NCI-H2107 treated with DMSO at 0.1 percent for 48 hours (cell line): ENCODE measurements around the gene CNPY4.
A peak's percentile ranks its signal among the peaks of the same experiment; 100 is the strongest.
"Not testable (repeated sequence)": the region's sequence is repeated elsewhere in the genome, so short reads cannot be mapped to it uniquely, and the experiment has no call there.

ENCODE experiments used
- DNase-seq: peaks from one replicate; lab custom pipeline; 2025; ENCODE audit not compliant: unreplicated experiment; lab: John Stamatoyannopoulos, UW

The CNPY4 gene

GRCh38 chr7:100118388-100119071 lies 904 bp upstream of the CNPY4 start:
- DNase-seq, result no peak

GRCh38 chr7:100119970-100120732 lies 717 bp downstream of the CNPY4 start:
- DNase-seq, result peak; percentile 40

GRCh38 chr7:100120733-100121036 lies 1.3 kb downstream of the CNPY4 start:
- DNase-seq, result no peak

GRCh38 chr7:100122067-100122466 lies 2.6 kb downstream of the CNPY4 start:
- DNase-seq, result peak; percentile 95

GRCh38 chr7:100122568-100122967 lies 3.1 kb downstream of the CNPY4 start:
- DNase-seq, result no peak

GRCh38 chr7:100124301-100125230 lies 5.1 kb downstream of the CNPY4 start:
- DNase-seq, result no peak

GRCh38 chr7:100126239-100126930 lies 7.0 kb downstream of the CNPY4 start:
- no peak for DNase-seq

GRCh38 chr7:100126931-100127865 lies 7.8 kb downstream of the CNPY4 start, which contains the start of gene MBLAC1:
Gene MBLAC1, plus strand, starts transcription at chr7:100126967. Its CDS starts 429 bp downstream, at chr7:100127396.
- peak; percentile 91 for DNase-seq

GRCh38 chr7:100127866-100128636 lies 8.6 kb downstream of the CNPY4 start:
- no peak for DNase-seq

- DNase-seq, result no peak
Observed at GRCh38 chr7:100128637-100128963, 9.2 kb downstream of the CNPY4 start.

GRCh38 chr7:100130220-100130607 lies 10.8 kb downstream of the CNPY4 start:
- DNase-seq, result not testable (repeated sequence)

- DNase-seq, result peak; percentile 66
Observed at GRCh38 chr7:100130608-100131453, 11.4 kb downstream of the CNPY4 start.

- DNase-seq, result no peak
Observed at GRCh38 chr7:100132126-100132525, 12.7 kb downstream of the CNPY4 start.

GRCh38 chr7:100132697-100133151 lies 13.3 kb downstream of the CNPY4 start:
- DNase-seq, result peak; percentile 77

- peak; percentile 65 for DNase-seq
Observed at GRCh38 chr7:100137851-100138760, 18.7 kb downstream of the CNPY4 start.

GRCh38 chr7:100141555-100141949 lies 22.1 kb downstream of the CNPY4 start:
- no peak for DNase-seq

- DNase-seq, result no peak
Observed at GRCh38 chr7:100142461-100142860, 23.0 kb downstream of the CNPY4 start.
